NCI-H146 treated with DMSO at 0.1 percent for 48 hours (cell line): Measurements from ENCODE around the gene UGT3A1.
"Not testable (repeated sequence)": the region's sequence is repeated elsewhere in the genome, so short reads cannot be mapped to it uniquely, and the experiment has no call there.

Source experiments
- DNase-seq: peaks from one replicate; lab custom pipeline; 2025; ENCODE audit not compliant: unreplicated experiment; lab: John Stamatoyannopoulos, UW

UGT3A1 gene

DNA sequence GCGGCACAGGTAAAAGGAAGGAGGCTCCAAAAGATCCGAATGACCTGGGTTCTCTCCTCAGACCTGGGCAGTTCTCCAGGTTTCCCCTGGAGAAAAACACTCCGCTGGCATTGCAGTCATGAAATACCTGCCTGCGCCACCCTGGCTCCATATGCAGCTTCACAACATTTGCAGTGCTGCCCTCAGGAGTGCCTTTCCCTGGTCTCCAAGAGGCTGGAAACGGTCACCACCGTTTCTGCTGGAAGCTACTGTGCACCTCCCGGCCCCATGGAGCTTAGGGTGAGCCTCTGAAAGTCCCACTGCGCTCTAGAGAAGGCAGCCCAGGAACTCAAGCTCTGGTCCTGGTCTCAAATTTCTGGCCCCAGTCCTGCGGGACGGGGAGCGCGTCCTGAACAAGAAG is 670 bp downstream of the UGT3A1 start:
- DNase-seq: no peak

GRCh38 chr5:35988529-35988928 is 2.7 kb downstream of the UGT3A1 start:
- no peak for DNase-seq

DNA sequence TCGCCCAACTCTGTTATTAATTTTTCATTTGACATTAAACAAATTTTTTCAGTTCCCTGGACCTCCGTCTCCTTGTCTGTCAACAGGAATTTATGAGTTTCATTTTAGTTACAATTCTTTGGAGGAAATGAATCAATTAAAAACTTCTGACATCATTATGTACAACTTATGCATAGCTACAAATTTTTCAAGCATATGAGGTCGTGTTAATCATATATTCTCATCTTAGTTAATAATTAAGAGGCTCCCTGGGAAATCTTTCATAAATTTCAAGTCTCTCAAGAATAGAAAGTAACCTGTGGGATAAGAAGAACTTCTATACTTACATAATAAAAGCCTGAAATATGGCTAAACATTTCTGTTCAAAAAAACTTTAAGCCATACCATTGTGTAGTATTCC is 3.4 kb downstream of the UGT3A1 start:
- no peak for DNase-seq

DNA sequence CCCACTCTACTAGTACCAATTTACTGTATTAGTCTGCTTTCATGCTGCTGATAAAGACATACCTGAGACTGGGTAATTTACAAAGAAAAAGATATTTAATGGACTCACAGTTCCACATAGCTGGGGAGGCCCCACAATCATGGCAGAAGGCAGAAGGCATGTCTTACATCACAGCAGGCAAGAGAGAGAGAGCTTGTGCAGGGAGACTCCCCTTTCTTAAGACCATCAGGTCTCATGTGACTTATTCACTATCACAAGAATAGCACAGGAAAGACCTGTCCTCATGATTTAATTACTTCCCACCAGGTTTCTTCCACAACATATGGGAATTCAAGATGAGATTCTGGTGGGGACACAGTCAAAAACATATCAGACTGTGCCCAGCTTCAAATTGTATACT is 11.5 kb downstream of the UGT3A1 start:
- DNase-seq: no peak

DNA sequence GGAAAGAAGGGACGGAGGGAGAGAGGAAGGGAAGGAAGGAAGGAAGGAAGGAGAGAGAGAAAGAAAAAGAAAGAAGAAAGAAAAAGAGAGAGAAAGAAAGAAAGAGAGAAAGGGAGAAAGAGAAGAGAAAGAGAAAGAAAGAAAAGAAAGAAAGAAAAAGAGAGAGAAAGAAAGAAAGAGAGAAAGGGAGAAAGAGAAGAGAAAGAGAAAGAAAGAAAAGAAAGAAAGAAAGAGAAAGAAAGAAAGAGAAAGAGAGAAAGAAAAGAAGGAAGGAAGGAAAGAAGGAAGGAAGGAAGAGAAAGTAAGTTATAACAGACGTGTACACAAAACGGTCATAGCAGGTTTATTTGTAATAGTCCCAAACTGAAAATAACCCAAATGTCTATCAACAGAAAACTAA is 14.3 kb downstream of the UGT3A1 start:
- DNase-seq: not testable (repeated sequence)

- DNase-seq: no peak
Observed at GRCh38 chr5:35974570-35974969, 16.6 kb downstream of the UGT3A1 start.

DNA sequence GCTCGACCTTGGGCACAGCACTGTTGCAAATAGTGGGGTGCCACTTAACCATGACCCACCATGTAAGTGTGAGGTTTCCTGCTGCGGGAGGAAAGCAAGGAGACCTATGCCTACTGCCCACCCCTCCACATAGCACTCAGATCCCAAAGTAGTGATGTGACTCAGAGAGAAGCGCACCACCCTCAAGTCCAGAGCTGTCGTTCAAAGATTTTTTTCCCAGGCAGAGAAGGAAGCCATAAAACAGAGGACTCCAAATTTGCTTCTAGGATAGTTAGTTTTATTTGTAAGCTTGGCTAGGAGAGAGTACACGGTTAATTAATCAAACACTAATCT is 19.3 kb downstream of the UGT3A1 start:
- DNase-seq: no peak

- no peak for DNase-seq
Observed at GRCh38 chr5:35971186-35971877, 19.9 kb downstream of the UGT3A1 start.

- no peak for DNase-seq
Observed at GRCh38 chr5:35963381-35963843, 27.8 kb downstream of the UGT3A1 start.

GRCh38 chr5:35960328-35960727 is 30.9 kb downstream of the UGT3A1 start:
- no peak for DNase-seq

DNA sequence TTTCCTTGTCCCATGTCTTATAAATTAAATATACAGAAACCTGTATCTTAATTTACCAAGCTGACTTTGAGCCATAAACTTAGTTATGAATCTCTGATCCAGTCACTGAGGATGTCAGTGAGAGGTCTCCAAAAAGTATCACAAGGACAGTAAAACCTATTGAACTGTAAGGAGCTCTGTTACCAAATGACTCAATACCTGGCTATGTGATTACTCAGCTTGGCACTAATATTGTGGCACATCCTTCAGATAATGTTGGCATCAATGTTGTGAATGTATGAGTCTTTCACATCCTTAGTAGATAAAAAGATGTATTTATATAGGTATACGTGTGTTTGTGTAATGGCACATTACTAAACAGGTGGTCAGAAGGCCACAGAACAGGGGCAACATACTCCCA is 34.8 kb downstream of the UGT3A1 start:
- DNase-seq: no peak

DNA sequence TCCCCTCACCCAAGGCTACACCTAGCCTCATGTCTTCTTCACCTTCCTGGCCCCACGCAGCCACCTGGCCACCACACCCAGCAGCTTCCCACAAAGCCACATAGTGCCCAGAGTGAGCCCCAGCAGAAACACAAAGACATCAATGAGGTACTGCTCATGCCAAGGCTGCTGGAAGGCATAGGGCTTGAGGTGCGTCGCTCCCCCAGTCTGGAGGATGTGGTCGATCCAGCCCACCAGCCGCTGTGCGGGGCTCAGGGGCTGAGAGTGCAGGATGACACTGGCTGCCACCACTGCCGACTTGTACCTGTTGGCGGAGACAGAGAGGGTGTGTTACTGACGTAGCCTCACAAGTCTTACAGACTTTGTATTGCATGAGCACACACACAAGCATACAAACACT is 37.0 kb downstream of the UGT3A1 start:
- DNase-seq: no peak

DNA sequence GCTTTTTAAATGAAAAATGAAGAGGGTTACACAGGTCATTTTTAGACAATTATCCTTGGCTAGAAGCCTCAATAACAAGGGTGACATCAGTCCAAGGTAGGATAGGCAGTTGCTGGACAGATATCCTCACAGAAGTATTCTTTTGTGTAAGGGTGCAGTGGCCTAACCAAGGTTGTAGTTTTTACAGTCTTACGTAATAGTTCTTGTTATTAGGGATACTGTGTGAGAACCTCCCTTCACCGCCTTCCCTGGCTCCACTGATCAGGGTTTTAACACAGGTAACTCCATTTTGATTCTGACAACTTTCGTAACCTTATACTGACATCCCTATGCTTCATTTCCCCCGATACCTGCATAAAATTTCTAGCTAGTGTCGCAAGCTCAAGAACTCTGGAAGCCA is 44.1 kb downstream of the UGT3A1 start:
- DNase-seq: no peak

DNA sequence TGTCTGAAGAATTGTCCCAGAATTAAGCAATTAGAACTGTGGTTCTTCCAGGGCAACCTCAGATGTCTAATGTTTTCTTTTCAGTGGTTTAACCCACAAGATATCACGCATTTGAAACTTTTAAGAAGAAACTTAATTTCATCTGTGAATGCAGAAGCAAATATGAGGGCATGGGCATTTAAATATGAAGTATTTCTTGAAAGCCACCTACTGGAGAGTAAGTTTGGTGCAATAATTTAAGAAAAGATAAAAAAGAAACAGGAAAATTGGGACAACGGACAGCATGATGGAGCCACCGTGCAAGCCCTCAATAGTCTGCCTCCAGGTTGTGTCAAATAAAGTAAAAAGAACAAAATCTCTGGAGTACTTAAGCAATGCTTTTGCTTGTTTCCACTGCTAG is 51.6 kb downstream of the UGT3A1 start:
- DNase-seq: no peak

DNA sequence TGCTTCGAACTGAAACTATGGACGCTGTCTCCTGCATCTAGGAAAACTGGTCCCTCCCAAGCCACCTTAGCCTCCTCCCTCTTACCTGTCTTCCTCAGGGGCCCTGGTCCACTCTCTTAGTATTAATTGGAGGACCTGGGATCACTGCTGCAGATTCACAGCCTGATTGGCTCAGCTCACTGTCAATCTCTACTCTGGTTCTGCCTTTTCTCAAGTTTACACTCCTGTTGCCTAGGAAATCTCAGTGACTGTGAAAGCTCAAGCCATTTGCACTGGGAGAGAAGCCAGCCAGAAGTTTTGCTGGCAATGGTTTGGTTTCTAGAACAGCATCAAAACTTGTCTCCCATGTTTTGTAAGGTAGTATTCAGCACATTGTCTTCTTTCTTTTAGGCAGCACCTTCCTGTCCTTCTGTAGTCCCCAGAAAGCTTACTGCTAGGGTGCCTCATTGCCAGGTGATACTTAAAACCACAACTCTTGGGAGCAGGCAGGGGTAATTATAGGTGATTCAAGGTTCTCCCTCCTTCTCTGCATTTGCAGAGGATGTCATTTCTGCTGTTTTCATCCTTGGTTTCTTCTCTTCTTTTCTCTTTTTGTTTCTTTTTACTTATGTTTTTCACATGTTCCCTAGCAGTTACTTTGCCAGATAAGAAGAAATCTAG is 52.5 kb downstream of the UGT3A1 start, which contains the start of gene CAPSL:
CAPSL (minus strand) TSS at position 55 of the 660 bp plus-strand sequence. CDS start 17,502 bp downstream, outside the sequence.
- no peak for DNase-seq

DNA sequence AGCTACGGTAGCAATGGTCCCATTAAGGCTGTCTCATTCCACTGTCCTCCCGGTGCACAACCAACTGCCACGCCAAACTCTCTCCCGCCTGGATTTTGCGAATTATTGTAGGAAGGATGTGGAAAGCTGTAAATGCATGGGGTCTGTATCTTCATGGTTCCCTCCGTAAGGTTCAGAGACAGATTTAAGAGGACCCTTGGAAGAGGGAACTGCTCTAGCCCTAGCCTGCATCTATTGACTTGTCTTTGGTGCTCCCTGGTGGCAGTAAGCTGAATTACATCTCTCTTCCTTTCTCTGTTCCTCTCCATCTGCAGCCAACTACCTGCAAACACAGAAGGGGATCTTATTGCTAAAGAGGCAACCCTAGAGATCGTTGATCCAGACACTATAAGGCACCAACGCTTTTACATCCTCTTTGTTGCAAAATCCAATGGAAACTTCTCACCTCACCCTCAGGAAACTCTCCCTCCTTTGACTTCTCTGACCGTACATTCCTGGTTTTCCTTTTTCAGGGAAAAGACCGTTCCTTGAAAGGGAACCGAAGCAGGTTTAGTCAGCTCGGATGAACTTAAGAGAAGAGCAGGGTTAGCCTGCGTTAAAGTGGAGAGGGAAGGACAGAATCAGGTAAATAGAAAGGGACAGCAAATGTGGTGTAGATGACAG is 64.7 kb downstream of the UGT3A1 start:
- no peak for DNase-seq

- no peak for DNase-seq
Observed at GRCh38 chr5:35924950-35925722, 66.1 kb downstream of the UGT3A1 start.

DNA sequence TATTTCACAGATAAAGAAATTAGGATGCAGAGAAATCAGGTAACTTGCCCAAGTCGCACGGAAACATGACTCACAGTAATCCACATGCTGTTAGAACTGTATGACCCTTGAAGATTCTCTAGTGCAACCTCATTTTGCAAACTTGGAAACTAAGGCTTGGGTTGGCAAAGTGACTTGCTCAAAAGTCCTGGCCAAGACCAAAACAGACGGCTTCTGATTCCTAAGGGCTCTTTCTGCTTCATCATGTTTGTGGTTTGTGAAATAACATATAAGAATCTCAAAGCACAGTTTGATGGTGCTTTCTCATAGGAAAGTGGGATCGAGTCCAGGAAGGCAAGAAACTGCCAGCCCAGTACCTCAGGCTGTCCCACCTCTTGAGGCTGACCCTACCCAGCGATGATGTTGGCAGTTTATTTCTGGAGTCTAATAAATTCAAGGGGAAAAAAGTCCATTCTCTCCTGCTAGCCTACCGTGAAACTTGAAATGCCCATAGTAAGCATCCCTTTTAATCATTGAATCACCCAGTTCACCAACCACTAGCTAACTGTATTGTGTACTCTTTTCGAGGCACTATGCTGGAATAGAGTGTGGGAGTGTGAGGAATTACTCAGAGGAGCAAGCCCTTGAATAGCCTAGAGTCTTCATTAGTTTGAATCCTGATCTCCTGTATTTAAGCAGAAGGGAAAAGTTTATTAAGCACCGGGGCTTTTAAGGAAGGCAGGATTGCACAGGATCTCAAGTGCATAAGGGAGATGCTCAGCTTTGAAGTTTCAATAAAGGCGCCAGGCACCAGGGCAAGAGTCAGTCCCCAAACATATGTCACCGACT is 66.9 kb downstream of the UGT3A1 start:
- no peak for DNase-seq

DNA sequence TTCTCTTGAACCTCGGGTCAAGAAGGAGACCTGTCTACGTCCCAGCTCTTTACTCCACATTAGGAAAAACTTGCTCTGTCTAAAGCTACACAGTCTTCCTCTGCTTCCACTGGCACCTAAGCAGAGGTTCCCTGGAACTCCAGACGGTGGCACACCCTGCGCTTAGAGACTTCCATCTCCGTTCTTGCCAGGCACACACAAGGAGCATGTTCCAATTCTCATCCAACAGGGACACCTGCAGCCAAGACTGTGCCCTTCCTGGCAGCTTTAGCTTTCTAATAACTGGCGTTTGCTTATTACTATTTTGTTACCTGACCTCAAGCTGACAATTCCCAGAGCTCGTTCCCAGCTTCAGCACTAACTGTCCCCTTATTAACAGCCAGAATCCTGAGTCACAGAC is 68.7 kb downstream of the UGT3A1 start:
- no peak for DNase-seq

DNA sequence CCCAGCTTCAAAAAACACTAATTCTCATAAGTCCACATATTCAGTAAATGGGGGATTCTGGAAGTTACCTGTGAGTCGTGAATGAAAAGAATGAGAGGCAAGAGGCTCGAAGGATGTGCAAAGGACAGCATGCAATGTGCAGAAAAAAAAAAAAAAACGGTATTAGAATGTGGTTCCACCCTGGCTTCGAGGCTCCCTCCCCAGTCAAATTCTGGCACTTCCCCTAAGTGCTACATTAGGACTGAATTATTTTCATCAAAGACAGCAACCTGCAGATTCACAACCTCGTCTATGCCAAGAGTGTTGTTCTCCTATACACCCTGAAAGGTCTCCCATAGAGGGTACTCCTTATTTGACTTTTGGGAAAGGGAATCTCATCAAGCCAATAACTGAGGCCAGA is 69.3 kb downstream of the UGT3A1 start:
- DNase-seq: no peak

- no peak for DNase-seq
Observed at GRCh38 chr5:35920890-35921289, 70.3 kb downstream of the UGT3A1 start.
